GM21717 (cell line): ENCODE data around the gene NTNG2.

ENCODE experiments used
- ATAC-seq: cut with Tn5 transposase; IDR thresholded peaks from one replicate; pipeline ENCODE4 v1.9.1; 2021; ENCODE audit warnings: mild to moderate bottlenecking, moderate library complexity; ENCODE audit not compliant: unreplicated experiment

NTNG2 gene

DNA sequence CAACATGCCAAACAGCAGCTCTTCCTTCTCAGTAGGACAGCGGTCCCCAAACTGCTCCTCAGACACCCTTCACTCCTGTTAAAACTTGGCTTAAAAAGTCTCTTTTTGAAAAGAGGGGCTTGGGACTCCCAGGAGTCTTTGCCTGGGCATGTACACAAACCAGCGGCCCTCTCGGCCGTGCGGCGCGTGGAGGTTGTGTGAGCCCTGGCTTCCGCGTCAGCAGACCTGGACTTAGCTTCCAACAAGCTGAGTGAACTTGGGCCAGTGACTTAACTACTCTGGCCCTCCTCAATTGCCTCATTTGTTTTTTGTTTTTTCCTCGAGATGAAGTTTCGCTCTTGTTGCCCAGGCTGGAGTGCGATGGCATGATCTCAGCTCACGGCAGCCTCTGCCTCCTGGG, 15.3 kb upstream of the NTNG2 start:
- ATAC-seq = no peak

DNA sequence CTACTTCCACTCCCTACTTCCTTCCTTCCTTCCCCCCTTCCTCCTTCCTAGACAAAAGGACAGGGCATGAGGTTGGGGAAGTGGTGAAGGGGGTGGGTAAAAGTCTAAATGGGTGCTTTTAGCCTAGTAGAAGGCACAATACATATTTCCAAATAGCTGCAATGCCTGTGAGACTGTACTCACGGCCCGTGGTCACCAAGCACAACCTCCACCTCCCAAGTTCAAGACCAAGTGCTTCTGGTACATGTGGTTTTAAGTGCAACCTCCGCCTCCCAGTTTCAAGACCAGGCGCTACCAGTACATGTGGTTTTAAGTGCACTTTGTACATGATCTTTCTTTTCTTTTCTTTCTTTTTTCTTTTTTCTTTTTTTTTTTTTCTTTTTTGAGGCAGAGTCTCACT, 14.5 kb upstream of the NTNG2 start:
- ATAC-seq = no peak

DNA sequence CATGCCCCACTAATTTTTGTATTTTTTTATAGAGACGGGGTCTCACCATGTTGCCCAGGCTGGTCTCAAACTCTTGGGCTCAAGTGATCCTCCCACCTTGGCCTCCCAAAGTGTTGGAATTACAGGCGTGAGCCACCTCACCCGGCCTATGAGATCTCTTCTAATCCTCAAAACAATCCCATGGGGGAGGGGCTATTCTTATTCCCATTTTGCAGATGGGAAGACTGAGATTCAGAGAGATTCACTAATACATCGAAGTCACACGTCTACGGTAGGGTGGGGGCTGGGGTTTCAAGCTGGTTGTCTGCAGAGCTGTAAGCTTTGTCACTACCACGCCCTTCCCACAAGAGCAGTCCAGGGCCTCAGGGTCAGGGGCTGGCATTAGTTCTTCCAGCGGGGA, 14.0 kb upstream of the NTNG2 start:
- ATAC-seq = no peak

DNA sequence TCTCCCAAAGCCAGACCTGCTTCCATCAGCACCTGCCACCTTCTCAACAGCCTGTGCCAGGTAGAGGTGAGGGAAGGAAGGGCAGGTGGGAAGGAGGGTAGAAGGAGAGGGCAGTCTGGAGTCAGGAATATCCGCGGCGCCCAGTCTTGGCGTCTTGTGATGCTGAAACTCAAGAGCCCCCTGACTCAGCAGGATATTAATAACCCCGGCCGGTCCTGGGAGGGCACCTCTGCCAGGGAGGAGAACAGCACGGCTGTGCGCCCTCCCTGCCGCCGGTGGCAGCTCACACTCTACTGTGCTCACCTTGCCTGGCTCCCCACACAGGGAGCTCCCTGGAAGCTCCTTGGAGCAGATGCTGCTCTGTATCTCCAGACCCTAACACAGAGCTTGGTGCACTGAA, 11.6 kb upstream of the NTNG2 start:
- ATAC-seq = no peak

DNA sequence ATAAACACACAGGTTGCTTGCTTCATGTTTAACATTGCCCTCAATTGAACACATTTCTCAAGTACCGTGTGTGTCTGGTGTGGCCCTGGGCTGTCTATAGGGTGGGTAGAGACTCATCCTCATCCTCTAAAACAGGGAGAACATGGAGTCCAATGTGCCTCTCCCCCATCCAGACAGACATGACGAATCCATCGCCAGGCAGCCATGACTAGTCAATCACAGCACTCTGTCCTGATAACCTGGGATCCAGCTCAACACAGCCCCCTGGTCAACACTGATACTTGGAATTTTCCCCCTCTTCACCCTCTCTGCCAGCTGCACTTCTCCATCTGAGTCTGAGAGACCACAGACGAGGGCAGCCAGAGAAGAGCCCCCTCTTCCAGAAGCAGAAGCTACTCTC, 10.7 kb upstream of the NTNG2 start:
- ATAC-seq = no peak

DNA sequence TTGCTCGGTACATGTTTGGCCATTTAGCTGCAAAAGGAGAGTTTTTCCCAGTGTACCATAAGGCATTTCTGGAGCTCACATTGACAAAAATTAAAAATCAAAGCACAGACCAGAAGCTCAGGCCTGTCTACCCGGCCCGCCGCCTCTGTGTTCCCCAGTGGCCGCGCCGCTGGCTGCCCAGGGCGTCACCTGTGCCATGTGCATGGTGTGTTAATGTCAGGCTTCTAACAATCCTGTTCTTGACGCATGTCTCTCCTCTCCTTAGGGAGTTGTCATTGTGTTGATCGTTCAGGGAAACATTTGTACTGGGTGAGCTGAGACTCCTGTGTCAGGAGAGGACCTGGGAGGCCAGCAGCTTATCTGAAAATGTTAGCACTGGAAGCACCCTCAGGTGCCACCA, 9.6 kb upstream of the NTNG2 start:
- ATAC-seq = no peak

DNA sequence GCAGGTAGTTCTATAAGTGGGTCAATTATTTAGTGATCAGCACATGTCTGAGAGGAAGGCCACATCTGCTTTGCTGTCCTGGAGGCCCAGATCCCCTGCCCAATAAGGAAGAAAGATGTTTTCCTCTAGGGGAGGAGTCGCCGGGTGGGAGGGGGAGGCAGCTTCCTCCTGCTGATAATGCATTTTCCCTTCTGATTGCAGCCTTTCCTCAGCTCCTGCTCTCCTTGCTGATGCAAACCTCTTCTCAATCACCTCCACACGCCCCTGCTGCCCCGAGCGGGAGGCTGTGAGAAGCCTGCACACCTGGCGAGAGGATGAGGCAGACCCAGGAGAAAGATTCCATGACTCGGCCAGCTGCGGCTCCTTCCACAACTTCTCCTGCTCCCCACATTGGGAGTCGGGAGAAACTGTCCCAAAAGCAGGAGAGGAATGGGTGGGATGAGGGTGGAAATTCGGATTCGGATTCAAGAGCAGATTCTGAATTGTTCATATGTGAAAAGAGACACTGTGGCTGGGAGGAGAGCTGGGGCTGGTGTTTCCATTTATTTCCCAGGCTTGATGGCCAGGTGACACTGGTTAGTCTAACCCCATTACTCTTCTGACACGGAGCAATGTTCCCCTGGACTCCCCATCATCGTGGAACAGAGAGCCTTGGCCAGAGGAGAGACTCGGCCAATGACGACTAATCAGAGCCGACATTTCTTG, 6.8 kb upstream of the NTNG2 start:
- ATAC-seq = no peak

DNA sequence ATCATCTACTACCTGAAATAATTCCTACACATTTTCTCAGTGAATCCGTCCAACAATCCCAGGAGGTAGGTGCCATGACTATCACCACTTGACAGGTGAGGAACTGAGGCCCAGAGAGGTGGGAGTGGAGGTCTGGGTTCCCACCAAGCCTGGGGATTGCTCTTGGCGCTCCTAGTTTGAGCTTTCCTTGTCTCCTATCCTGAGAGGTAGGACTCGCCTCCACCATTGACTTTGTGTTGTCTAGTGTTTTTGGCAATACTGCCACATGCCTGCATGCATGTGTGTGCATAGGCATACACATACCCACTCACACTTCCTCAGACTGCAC, 6.3 kb upstream of the NTNG2 start:
- ATAC-seq = no peak

DNA sequence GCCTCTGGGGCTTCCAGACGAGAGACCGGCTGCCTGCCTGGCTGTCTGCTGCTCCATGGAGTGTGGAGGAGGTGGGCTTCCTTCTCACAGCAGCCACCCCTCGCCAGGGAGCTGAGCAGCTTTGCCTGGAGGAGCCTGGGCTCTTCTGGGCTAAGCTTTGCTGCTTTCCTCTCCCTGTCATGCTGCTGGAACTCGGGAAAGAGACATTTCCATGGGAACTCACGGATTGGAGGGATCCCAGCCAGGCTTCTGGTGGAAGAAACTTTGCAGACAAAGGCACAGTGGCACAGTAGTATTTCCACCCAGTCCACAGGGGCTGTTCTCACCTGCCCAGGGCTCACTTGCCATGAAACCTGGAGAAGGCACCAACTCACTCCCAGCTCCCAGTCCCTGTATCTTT, 5.6 kb upstream of the NTNG2 start:
- no peak for ATAC-seq

DNA sequence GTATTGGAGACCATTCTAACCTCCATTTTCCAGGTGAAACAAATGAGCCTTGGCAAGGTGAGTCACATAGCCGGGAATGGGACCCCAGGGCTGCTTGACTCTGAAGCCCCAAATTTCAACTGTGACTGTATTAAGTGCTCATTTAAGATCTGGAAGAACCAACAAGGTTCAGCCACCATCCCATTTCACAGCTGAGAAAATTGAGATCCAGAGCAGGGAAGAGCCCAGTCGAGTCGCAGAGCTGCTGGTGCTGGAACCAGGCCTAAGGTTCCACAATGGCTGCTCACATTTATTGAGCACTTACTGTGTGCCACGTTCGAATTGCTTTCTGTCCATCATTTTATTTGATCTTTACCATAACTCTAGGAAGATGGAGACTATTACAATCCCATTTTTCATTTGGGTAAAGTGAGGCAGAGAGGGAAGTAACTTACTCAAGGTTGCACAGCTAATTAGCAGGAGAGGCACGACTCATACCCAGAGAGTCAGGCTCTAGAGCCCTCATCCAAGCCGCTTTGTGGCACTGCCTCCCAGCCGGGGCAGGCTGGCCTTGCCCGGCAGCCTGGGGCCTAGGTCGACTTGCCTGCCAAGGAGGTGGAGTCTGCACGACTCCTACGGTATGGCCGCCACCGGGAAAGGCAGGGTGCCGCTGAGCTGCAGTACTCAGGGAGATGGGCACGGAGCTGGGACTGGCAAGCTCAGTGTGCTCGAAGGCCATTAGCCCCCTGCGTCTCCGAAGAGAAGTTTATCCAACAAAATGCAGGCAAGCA, 4.3 kb upstream of the NTNG2 start:
- no peak for ATAC-seq

DNA sequence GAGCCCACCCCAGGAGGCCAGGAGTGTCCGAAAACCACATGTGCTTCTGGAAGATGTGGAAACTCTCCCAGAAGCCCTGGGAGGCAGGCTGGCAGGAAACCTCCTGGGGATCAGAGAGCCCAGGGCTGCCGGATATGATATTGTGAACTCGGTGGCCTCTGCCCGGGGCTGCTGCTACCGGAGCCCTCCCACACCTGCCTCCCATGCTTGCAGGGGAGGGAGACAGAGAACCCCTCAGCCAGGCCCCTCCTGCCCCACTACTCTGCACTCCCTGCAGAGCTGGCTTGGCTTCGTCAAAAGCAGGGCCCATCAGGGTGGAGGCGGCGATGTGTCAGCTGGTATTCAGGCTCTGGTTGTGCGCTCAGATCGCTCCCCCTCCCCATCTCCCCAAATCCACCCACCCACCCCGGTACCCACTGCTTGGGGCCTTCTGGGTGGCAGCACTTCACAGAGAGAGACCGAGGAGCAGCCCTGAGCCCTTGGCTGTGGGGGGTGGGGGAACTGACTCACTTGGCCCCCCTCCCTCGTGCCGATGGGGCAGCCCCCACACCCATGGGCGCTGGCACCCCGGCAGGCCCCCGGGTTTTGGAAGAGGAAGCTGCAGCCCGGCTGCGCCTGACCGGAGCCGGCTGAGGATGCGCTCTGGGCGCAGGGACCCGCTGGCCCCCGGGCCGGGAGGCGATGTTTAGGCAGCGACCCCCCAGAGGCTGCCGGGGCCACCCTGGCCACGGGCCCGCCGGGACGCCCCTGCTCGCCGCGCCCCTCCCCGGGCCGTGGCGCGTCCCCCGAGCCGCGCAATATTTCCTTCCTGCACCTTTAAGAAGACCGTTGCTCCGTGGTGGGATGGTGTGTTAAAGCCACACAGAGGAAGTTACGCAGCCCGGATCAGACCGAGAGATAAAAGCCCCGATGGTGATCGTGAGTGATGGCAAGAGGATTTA, 786 bp upstream of the NTNG2 start:
- no peak for ATAC-seq

DNA sequence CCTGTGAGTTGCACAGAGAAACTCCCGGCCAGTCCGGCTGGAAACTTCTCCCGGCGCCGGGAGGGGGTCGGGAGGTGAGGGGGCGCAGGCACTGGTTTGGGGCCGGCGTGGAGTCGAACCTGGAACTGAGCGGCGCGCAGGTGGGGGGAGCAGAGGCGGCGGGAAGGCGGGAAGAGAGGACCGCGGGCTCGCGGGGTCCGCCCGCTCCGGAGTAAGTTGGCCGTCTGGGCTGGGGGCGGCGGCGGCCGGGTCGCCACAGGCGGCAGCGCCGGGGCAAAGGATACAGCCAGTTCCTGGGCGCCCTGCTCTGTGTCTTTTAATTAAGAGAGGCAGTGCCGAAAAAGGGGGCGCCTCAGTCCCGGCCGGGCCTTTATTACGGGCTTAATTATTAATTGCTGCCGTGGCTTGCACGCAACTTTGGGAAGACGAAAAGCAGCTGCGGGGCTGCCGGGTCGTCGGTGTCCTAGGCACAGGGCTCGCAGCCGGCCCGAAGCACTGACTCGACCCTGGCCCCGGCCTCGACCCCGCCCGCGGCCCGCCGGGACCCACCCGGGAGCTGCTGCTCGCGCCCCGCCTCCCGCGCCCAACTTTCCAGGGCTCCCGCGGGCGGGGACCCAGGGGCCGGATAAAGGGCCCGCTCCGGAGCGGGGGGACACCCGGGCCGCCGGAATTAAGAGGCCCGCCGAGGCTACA, 1.1 kb downstream of the NTNG2 start:
- no peak for ATAC-seq

DNA sequence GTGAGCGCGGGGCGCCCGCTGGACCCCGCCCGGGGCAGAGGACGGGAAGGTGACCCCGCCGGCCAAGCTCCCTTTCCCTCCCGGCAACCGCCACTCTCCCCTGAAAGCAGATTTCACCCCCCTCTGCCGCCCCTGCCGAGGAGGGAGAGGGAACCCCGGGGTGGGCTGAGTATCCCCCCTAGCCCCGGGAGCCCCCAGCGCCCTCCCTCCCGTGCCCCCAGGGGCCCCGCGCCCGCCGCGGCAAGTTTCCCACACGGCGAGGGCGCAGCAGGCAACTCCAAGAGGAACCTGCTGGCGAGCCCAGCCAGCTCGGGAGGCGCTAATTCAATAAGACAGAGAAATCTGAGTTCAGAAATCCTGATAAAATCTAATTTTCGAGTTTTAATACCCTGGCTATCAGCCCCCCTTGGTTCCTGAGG, 1.6 kb downstream of the NTNG2 start:
- no peak for ATAC-seq

DNA sequence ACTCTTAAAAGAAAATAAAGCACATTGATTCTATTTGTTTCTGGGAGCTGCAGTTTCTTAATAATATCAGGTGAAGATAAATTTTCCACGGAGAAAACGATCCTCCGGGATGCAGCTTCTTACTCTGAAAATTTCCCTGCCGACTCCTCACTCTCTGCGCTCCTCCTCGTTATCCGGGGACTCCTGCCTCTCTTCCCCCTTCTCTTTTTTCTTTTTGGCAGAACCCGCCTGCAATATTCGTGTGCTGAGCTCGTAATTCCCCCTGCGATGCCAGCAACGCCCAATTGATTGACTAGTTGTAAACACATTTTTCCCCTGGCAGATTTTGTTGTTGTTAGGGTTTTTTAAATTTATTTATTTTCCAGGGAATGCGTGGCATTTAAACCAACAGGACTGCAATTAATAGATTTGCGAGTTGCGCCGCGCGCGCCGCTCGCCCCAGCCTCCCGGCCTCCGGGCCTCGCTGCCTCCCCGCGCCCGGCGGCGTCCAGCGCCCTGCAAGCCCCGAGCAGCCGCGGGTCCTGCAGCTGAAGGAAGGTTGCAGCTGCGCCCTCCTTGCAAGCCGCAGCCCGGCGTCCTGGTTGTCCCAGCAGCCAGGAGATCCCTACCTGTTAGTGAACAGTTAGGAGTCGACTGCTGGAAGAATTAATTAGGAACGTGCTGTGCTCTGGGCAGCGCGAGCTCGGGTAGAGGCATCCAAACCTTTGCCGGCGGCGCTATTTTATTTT, 2.2 kb downstream of the NTNG2 start:
- ATAC-seq = no peak

DNA sequence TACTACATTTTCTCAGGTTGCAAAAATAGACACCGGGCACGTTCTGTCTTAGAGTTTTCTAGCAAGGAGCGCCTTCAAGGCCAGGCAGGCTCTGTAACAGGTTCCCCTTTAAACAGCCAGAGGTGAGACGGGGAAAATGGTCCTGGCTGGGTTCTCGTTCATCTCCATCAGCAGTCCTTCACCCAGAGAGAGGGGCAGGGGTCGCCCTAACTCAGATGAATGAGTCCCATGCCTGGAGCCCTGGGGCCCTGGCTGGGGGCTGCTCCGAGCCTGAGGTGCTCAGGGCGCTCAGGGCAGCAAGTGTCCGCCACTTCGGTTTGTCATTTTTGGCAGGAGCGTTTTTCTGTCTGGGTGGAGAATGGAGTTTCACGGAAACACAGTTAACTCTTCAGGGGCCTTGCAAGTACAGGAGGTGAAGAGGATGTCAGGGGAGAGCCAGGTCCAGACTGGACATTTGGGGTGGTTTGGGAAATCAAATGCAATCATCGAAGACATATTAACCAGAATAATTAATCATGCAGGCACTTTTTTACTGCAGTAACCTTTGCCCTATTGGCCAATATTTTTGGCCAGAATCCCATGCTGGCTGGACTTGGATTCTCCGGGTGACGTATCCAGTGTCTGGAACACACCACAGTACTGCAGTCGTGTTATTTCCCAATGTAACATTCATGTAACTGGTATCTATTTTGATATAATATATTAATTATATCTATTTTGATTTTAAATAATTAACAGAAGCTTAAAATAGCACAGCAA, 2.9 kb downstream of the NTNG2 start:
- ATAC-seq = no peak

DNA sequence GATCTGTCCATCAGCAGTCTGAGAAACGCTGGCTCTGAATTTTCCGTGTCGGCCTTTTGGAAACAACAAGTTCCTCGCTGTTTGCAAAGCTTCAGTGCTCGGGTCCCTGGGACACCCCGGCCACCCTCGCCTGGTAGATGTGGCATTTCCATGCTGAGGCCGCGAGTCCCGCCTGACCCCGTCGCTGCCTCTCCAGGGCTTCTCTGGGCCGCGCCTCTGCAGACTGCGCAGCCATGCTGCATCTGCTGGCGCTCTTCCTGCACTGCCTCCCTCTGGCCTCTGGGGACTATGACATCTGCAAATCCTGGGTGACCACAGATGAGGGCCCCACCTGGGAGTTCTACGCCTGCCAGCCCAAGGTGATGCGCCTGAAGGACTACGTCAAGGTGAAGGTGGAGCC, 4.7 kb downstream of the NTNG2 start:
- ATAC-seq = no peak

DNA sequence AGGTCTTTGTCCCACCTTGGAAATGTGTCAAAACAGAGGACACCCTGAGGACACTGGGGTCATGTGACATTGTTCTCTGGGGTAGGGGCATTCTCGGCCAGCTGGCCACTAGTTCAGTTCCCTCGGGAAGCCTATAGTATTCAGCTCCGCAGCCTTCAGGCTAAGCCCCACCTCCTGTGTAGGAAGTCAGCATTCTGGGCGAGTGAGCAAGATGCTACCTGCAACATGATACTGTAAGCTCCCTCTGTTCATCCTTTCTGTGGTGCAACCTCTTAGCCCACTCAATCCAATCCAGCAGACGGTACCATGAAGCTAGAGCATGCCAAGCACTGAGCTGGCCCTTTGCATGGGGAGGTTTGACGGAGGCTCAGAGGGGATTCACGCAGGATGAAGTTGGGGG, 5.3 kb downstream of the NTNG2 start:
- ATAC-seq = no peak

DNA sequence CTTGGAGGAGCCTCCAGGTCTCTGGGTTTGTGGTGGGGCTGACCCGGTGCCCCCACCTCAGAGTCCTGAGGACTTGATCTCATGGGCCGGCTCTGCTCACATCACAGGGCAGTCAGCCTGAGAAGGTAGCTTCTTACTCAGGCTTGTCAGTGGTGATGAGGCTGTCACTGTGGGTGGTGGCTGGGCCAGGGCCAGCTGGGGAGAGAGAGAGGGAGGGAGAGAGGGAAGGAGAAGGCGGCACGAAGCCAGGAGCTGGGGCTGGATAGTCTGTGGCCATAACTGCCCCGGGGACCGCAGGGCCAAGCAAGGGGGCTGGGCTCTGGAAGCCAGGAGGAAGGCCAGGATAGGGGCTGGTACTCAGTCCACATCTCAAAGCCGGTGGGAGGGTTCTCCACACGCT, 6.5 kb downstream of the NTNG2 start:
- ATAC-seq = no peak

DNA sequence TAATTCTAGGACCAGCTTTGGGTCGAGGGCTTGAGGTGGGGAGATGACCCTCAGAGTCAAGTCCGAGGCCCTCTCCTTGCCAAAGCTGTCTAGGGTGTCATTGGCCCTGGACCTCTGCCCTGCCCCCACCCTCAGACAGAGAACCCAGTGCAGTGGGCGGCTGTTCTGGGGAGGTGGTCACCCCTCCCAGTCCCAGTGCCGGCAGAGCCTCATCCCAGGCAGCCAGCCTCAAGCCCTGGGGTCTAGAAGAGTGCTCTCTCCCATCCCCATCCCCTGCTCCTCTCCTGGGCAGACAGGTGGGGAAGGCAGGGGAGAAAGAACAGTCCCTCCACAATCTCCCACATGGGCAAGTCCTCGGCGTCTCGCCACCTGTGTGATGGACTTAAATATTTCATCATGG, 7.0 kb downstream of the NTNG2 start:
- ATAC-seq = no peak
